Germinal center (tissue), 1 donor: Measurements from ENCODE around the gene DAGLB.
"Not testable (repeated sequence)": the region's sequence is repeated elsewhere in the genome, so short reads cannot be mapped to it uniquely, and the experiment has no call there.

Experiments
- DNase-seq: peaks from one replicate; pipeline ENCODE4 v3.0.0; 2012; ENCODE audit warnings: mixed read lengths, low spot score

Gene DAGLB

DNA sequence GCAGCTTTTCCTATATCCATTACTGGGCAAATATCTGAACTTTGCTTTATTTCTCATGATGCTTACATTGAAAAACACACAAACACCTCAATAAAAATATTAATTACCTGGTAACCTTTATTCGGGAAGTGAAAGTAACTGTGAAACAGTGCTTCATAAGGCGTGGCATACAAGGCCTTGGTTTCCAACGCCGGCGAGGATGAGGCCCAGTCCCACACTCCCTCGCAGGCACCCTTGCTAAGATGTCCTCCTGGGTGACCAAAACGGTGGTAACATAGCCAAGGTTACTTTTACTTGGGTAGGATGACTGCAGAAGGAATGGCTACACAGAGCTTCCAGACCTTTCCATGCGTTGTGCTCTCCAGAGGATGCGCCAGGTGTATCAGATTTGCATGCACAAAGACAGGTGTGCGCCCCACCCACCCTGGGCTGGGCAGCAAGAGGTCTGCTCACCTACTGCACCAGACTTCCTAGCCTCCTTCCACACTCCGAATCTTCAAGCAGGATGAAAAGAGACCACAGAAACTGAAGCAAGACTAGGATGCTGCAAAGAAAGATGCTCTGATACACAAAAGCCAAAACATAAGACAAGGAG is 13.3 kb upstream of the DAGLB start:
- DNase-seq, result no peak

- DNase-seq, result no peak
These were observed 12.5 kb upstream of the DAGLB start for GRCh38 chr7:6460303-6460702.

- DNase-seq, result not testable (repeated sequence)
These were observed 10.9 kb upstream of the DAGLB start for GRCh38 chr7:6458676-6459075.

DNA sequence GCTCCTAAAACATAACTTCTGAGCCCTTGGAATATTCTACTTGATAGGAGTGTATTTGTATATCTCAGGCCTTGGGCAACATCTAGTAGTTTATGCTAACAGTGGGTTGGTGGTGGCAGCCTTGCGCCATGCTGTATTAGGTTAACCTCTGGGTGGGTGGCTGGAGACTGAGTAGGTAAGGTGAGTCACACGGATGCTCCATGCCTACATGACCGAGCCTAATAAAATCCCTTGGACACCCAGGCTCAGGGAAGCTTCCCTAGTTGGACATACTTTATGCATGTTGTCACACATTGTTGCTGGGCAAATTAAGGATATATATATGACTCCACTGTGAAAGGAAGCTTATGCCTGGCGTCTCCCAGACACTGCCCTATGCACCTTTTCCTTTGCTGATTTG is 6.0 kb upstream of the DAGLB start:
- DNase-seq, result no peak

DNA sequence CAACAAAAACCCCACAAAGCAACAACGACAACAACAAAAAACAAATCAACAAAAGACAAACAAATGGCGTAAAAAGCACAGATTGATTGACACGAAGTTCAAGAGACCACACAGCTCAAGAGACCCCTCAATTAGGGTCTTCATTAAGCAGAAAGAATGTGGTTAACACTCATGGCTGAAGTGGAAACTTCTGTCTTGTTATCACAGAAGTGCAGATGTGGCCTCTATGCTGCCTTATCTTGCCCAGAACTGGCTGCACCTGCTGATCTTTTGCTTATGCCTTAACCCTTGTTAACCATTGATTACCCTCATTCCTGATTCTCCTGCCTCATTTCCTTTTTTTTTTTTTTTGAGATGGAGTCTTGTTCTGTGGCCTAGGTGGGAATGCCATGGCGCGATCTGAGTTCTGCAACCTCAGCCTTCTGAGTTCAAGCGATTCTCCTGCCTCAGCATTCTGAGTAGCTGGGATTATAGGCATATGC is 3.5 kb upstream of the DAGLB start:
- DNase-seq, result no peak

GRCh38 chr7:6450591-6450990 is 2.8 kb upstream of the DAGLB start:
- DNase-seq, result not testable (repeated sequence)

GRCh38 chr7:6449884-6450283 is 2.1 kb upstream of the DAGLB start:
- DNase-seq, result not testable (repeated sequence)

GRCh38 chr7:6448943-6449543 is 1.3 kb upstream of the DAGLB start:
- no peak for DNase-seq

GRCh38 chr7:6446838-6447580 is 745 bp downstream of the DAGLB start:
- DNase-seq, result peak; percentile 55

DNA sequence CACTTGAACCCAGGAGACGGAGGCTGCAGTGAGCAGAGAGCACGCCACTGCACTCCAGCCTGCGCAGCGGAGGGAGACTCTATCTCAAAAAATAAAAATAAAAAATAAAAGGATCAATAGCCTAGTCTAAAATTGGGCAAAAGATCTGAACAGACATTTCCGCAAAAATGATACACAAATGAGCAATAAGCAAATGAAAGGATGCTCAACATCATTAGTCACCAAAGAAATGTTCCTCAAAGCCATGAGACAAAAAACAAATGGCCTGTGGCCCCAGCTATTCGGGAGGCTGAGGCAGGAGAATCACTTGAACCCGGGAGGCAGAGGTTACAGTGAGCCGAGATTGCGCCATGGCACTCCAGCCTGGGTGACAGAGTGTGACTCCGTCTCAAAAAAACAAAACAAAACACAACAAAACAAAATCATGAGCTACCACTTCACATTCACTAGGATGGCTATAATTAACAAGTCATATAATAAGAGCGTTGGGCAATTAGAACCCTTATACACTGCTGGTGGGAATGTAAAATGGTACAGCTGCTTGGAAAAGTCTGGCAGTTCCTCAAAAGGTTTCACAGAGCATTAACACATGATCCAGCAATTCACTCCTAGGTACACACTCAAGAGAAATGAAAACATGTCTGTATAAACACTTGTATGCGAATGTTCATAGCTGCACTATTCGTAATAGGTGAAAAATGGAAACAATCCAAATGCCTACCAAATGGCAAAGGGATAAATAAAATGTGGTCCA is 3.1 kb downstream of the DAGLB start:
- no peak for DNase-seq

DNA sequence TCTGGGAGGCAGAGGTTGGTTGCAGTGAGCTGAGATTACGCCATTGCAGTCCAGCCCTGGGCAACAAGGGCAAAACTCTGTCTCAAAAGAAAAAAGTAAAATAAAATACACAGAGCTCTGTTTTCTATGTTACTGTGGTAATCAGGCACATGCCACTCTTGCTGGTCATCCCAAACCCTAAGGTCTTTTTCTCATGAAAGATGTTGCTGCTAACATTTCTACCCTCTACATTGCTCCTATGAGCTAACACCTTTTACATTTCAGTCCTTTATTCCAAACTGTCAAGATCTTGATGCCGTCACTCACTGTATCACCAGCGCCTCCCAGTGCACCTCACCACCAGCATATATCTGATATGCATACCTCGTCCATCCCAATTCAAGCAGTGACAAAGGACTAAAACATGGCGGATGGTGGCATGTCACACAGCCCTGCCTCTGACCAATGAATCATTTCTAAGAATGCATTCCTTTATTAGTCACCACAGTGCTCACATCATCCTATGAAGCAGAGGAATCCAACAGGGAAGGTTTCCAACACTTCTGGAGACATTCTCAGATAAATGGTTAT is 4.3 kb downstream of the DAGLB start:
- no peak for DNase-seq

GRCh38 chr7:6442114-6442513 is 5.6 kb downstream of the DAGLB start:
- DNase-seq, result no peak

DNA sequence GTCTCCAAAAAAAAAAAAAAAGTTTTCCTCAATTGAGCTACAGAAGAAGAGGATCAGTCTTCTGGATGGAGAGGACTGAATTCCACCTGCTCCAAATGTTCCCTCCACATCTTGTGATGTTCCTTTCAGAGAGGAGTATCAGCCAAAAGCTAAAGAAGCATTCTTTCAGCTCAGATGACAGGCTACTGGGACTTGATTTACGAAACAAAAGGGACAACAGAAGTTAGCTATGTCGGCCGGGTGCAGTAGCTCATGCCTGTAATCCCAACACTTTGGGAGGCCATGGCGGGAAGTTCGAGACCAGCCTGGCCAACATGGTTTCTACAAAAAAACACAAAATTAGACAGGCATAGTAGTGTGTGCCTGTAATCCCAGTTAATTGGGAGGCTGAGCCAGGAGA is 7.4 kb downstream of the DAGLB start:
- no peak for DNase-seq

DNA sequence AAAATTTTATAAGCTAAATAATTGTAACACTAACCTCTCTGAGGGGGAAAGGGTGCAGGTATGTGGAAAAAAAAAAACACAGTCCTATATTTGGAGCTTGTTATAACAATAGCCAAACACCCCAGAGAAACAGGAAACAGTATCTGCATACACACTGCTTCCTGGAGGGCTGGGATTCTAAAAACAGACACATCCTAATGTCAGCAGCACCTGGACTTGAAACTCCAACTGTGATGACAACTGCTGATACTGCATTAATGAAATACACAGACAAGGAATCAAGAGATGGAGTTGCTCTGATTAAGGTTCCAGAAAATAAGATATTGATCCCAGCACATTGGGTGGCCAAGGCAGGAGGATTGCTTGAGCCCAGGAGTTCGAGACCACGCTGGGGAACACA is 9.3 kb downstream of the DAGLB start:
- no peak for DNase-seq

GRCh38 chr7:6437251-6437650 is 10.5 kb downstream of the DAGLB start:
- DNase-seq, result no peak

DNA sequence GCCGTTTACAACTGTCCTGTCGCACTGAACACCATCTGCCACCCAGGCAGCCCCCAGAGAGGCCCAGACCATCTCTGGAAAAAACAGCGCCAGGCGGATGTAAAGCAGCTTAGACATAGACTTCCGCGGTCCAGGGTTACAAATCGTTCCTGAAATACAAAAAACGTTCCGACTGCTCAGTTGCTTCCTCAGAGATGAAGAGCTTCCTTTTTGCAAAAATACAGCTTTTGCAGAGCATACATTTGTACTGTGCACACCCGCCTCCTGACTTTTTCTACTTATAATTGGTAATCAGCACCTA is 11.4 kb downstream of the DAGLB start:
- DNase-seq, result peak; percentile 26

DNA sequence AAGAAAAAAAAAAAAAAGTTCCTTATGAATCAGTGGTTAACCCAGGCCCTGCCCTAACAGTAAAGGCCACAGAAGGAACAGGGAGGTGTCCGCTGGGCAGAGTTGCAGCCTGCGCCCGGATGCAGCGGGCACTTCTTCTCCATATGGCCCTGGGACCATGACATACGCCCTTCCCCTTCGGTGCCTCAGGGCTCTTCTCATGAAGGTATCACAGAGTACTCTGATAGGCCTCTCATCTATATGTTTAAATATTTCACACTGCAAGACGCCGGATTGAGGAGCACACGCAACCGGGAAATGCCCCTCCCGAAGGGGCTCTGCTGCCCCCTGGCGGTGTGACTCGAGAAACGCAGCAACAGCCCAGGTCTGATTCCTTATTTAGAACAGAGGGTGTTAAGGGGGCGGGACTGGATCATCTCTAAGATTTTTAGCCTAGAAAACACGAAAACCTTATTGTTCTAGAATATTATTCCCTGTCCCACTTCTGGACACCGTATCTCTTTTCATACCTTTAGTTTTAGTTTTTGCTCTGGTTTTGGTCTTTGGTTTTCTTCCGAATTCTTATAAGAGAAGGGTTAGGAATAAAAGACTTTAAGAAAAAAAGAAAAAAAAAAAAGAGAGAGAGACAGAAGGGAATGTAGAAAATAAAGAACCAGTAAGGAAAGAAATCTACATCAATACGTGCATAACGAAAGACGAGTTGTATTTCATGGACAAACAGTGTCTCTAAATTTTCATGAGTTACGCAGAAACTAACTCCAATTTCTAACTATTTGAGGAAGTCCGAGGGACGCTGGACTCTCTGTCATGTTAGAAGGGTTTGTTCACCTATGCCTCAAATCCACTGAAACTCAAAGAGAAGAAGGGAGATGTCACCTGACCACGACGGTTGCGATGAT is 12.0 kb downstream of the DAGLB start:
- DNase-seq, result peak; percentile 93

GRCh38 chr7:6433784-6434615 is 13.8 kb downstream of the DAGLB start:
- no peak for DNase-seq

GRCh38 chr7:6432781-6433180 is 15.0 kb downstream of the DAGLB start:
- DNase-seq, result no peak

GRCh38 chr7:6430974-6431373 is 16.8 kb downstream of the DAGLB start:
- no peak for DNase-seq
